H9 (cell line): Measurements from ENCODE around the gene FFAR4. TPM values are rescaled to one million over a fixed set of nuclear protein-coding genes. Genes with fewer than 3 reads are reported as not detected.

Source experiments
- DNase-seq: peaks from one replicate; pipeline ENCODE4 v3.0.0-alpha.2; 2017
- H2AFZ ChIP-seq: one replicate; pipeline ENCODE4 v1.6.1; 2013; ENCODE audit warnings: mild to moderate bottlenecking, low read length, control low read depth, moderate library complexity
- H2AK5ac ChIP-seq: 2 replicates; pipeline ENCODE4 v1.6.1; 2013; ENCODE audit warnings: low read length, control low read depth, mixed read lengths; ENCODE audit not compliant: insufficient read length
- H2BK120ac ChIP-seq: one replicate; pipeline ENCODE4 v1.6.1; 2013; ENCODE audit warnings: low read depth, mild to moderate bottlenecking, low read length, control low read depth, inconsistent platforms; ENCODE audit not compliant: poor library complexity, severe bottlenecking
- H2BK12ac ChIP-seq: 2 replicates; pipeline ENCODE4 v1.6.1; 2013; ENCODE audit warnings: low read length, control low read depth, mixed read lengths, low read depth; ENCODE audit not compliant: insufficient read length
- H2BK15ac ChIP-seq: 2 replicates; pipeline ENCODE4 v1.6.1; 2013; ENCODE audit warnings: low read depth, low read length, control low read depth
- H2BK20ac ChIP-seq: one replicate; pipeline ENCODE4 v1.6.1; 2013; ENCODE audit warnings: low read depth, mild to moderate bottlenecking, low read length, control low read depth, inconsistent platforms; ENCODE audit not compliant: poor library complexity, severe bottlenecking
- H2BK5ac ChIP-seq: 2 replicates; pipeline ENCODE4 v1.6.1; 2013; ENCODE audit warnings: low read length, control low read depth, mixed read lengths; ENCODE audit not compliant: insufficient read length
- H3K14ac ChIP-seq: 2 replicates; pipeline ENCODE4 v1.6.1; 2013; ENCODE audit warnings: low read length, control low read depth; ENCODE audit not compliant: insufficient read depth
- H3K18ac ChIP-seq: 2 replicates; pipeline ENCODE4 v1.6.1; 2013; ENCODE audit warnings: low read depth, mild to moderate bottlenecking, mixed read lengths, low read length, control low read depth; ENCODE audit not compliant: insufficient read length
- H3K23ac ChIP-seq: 2 replicates; pipeline ENCODE4 v1.6.1; 2013; ENCODE audit warnings: low read length, control low read depth, mixed read lengths, low read depth; ENCODE audit not compliant: insufficient read length
- H3K23me2 ChIP-seq: 2 replicates; pipeline ENCODE4 v1.6.1; 2013; ENCODE audit warnings: low read depth, mild to moderate bottlenecking, mixed read lengths, low read length, control low read depth; ENCODE audit not compliant: insufficient read length, poor library complexity, severe bottlenecking
- H3K27ac ChIP-seq: 2 replicates; pipeline ENCODE4 v1.5.1; 2013; ENCODE audit warnings: low read length, control low read depth, mixed read lengths, low read depth; ENCODE audit not compliant: insufficient read length
- H3K27me3 ChIP-seq: 2 replicates; pipeline ENCODE4 v1.6.1; 2013; ENCODE audit warnings: low read length, control low read depth, inconsistent platforms; ENCODE audit not compliant: insufficient read depth
- H3K4ac ChIP-seq: 2 replicates; pipeline ENCODE4 v1.6.1; 2013; ENCODE audit warnings: low read depth, mild to moderate bottlenecking, control low read depth, inconsistent platforms, low read length, moderate library complexity
- H3K4me1 ChIP-seq: 2 replicates; pipeline ENCODE4 v1.6.1; 2013; ENCODE audit warnings: low read length, control low read depth, inconsistent platforms; ENCODE audit not compliant: insufficient read depth
- H3K4me2 ChIP-seq: 2 replicates; pipeline ENCODE4 v1.6.1; 2013; ENCODE audit warnings: low read length, control low read depth, mixed read lengths; ENCODE audit not compliant: insufficient read length, insufficient read depth
- H3K56ac ChIP-seq: 2 replicates; pipeline ENCODE4 v1.6.1; 2013; ENCODE audit warnings: low read depth, mild to moderate bottlenecking, mixed read lengths, low read length, control low read depth; ENCODE audit not compliant: insufficient read length
- H3K79me1 ChIP-seq: 2 replicates; pipeline ENCODE4 v1.6.1; 2013; ENCODE audit warnings: low read depth, mild to moderate bottlenecking, moderate library complexity, low read length, control low read depth, inconsistent platforms; ENCODE audit not compliant: insufficient read depth, poor library complexity, severe bottlenecking
- H3K79me2 ChIP-seq: 2 replicates; pipeline ENCODE4 v1.6.1; 2013; ENCODE audit warnings: low read length, control low read depth, inconsistent platforms; ENCODE audit not compliant: insufficient read depth
- H3K9ac ChIP-seq: 2 replicates; pipeline ENCODE4 v1.6.1; 2013; ENCODE audit warnings: low read length, control low read depth, mixed read lengths; ENCODE audit not compliant: insufficient read length; ENCODE audit errors: extremely low read depth
- H3K9me3 ChIP-seq: one replicate; pipeline ENCODE4 v1.6.1; 2013; ENCODE audit warnings: low read depth, low read length, inconsistent platforms; ENCODE audit not compliant: control insufficient read depth
- H3T11ph ChIP-seq: one replicate; pipeline ENCODE4 v1.6.1; 2013; ENCODE audit warnings: mild to moderate bottlenecking, low read length, control low read depth, inconsistent platforms
- H4K20me1 ChIP-seq: one replicate; pipeline ENCODE4 v1.6.1; 2013; ENCODE audit not compliant: control insufficient read depth, insufficient read length, insufficient read depth
- H4K5ac ChIP-seq: 2 replicates; pipeline ENCODE4 v1.6.1; 2013; ENCODE audit warnings: low read depth, mild to moderate bottlenecking, mixed read lengths, low read length, control low read depth; ENCODE audit not compliant: insufficient read length
- H4K8ac ChIP-seq: replicated peaks from 2 replicates; pipeline ENCODE4 v1.6.1; 2013; ENCODE audit warnings: low read length, control low read depth, mixed read lengths, low read depth; ENCODE audit not compliant: insufficient read length
- H4K91ac ChIP-seq: 2 replicates; pipeline ENCODE4 v1.6.1; 2013; ENCODE audit warnings: low read depth, mild to moderate bottlenecking, moderate library complexity, mixed read lengths, low read length, control low read depth; ENCODE audit not compliant: insufficient read length
- H3K27ac Mint-ChIP-seq, 3 experiments: 2 replicates in 2 of 3; 3 replicates in 1 of 3; pipeline ENCODE4 v1.8.0; 2020 to 2021; ENCODE audit warnings: mixed read lengths in 3 of 3, mild to moderate bottlenecking in 1 of 3, moderate library complexity in 1 of 3
- H3K27me3 Mint-ChIP-seq: 2 replicates; pipeline ENCODE4 v1.8.0; 2021; ENCODE audit warnings: low read depth, mild to moderate bottlenecking, moderate library complexity, mixed read lengths
- H3K36me3 Mint-ChIP-seq, 3 experiments: 2 replicates in 2 of 3; 3 replicates in 1 of 3; pipeline ENCODE4 v1.8.0; 2020 to 2021; ENCODE audit warnings: low read depth in 3 of 3, mixed read lengths in 3 of 3; ENCODE audit not compliant: insufficient read depth in 1 of 3
- H3K4me1 Mint-ChIP-seq, 2 experiments: 2 replicates each; pipeline ENCODE4 v1.8.0; 2020; ENCODE audit warnings: mixed read lengths in 2 of 2
- H3K4me3 Mint-ChIP-seq, 2 experiments: 2 replicates in 1 of 2; 3 replicates in 1 of 2; pipeline ENCODE4 v1.8.0; 2020 to 2021; ENCODE audit warnings: mild to moderate bottlenecking in 2 of 2, mixed read lengths in 2 of 2, moderate library complexity in 1 of 2
- H3K9me3 Mint-ChIP-seq, 2 experiments: 2 replicates in 1 of 2; 3 replicates in 1 of 2; pipeline ENCODE4 v1.8.0; 2020; ENCODE audit warnings: mild to moderate bottlenecking in 2 of 2, mixed read lengths in 2 of 2, moderate library complexity in 1 of 2
- CTCF ChIP-seq: fragments of 200-600 bp; sonication (generic); conservative IDR thresholded peaks from 3 replicates; pipeline ENCODE4 v1.8.0; 2021; ENCODE audit warnings: antibody characterized with exemption, mild to moderate bottlenecking
- WGBS: extraction: QIAGEN DNeasy Blood & Tissue Kit; methylation state at CpG from one replicate; pipeline ENCODE4 v1.1.7; 2013; ENCODE audit warnings: missing lambda C conversion rate, low lambda C conversion rate, mixed read lengths; ENCODE audit not compliant: insufficient read length; ENCODE audit errors: extremely low coverage; 5-methylcytosine and 5-hydroxymethylcytosine counted together
- total RNA-seq: library from RNA; stranded (reverse); gene quantifications from 2 replicates; pipeline ENCODE4 v1.2.1, GENCODE V29; 2021

FFAR4 gene
- total RNA-seq, 1 experiment from 2014 or later, result not detected

GRCh38 chr10:93612311-93612710 is 45.8 kb downstream of the FFAR4 start, which contains the start of gene PDE6C:
Gene PDE6C (plus strand): TSS chr10:93612537. CDS start chr10:93612726, 189 bp downstream.
- no CpG with 5 or more reads among the region's 6 CpGs for WGBS
- Histone ChIP-seq H3K4me1 (no peaks in the 10 kb centered on the region; the same call in 1 of the 2 replicates), H3K27me3 (no peaks in the 10 kb centered on the region), H3K79me1 (no peaks in the 10 kb centered on the region), H3K4me2 (no peak within 1 kb of the TSS), H3K18ac (no peak within 1 kb of the TSS), H4K20me1 (no peaks in the 10 kb centered on the region), H4K8ac (no peak within 1 kb of the TSS), H3K27ac (no peak within 1 kb of the TSS), H3K56ac (no peak within 1 kb of the TSS), H3K4ac (no peak within 1 kb of the TSS), H3K9ac (no peak within 1 kb of the TSS), H3T11ph (no peak within 1 kb of the TSS), H3K14ac (no peak within 1 kb of the TSS), H2AFZ (no peak within 1 kb of the TSS), H4K5ac (no peak within 1 kb of the TSS), H3K79me2 (no peaks in the 10 kb centered on the region), H2BK20ac (no peak within 1 kb of the TSS), H2BK120ac (no peak within 1 kb of the TSS), H2BK5ac (no peak within 1 kb of the TSS), H3K23ac (no peak within 1 kb of the TSS), H2BK15ac (no peak within 1 kb of the TSS), H2AK5ac (no peak within 1 kb of the TSS), H3K23me2 (peaks cover 3% of the 10 kb centered on the region), H3K9me3 (no peaks in the 10 kb centered on the region), H4K91ac (no peak within 1 kb of the TSS), H2BK12ac (no peak within 1 kb of the TSS)
- DNase-seq, result no peak
- no peaks in the 10 kb centered on the region for H3K9me3 Mint-ChIP-seq
- H3K27ac Mint-ChIP-seq, result no peak within 1 kb of the TSS
- H3K27me3 Mint-ChIP-seq, result peaks cover 13% of the 10 kb centered on the region
- TF ChIP-seq CTCF, result no peak
- H3K4me1 Mint-ChIP-seq, result peaks cover 7% of the 10 kb centered on the region in 2 experiments
- H3K36me3 Mint-ChIP-seq, result no peaks in the 10 kb centered on the region
- H3K4me3 Mint-ChIP-seq, result no peak within 1 kb of the TSS
